ENCODE results near the gene TRPV2. TPM values are rescaled to one million over a fixed set of nuclear protein-coding genes. Genes with fewer than 3 reads are reported as not detected.

TRPV2 gene
- total RNA-seq, 4 donors from 2014 or later, result 7.8 to 66.1 (median 17.0) TPM

GRCh38 chr17:16427020-16427419 is 11.6 kb downstream of the TRPV2 start:
- no peak for TF ChIP-seq CTCF (IDR thresholded peaks at IDR 0.05; ENCODE audit: low read depth)

GRCh38 chr17:16428098-16428882 is 12.9 kb downstream of the TRPV2 start:
- no peak for TF ChIP-seq CTCF (IDR thresholded peaks at IDR 0.05; ENCODE audit: low read depth)

GRCh38 chr17:16429083-16429482 is 13.7 kb downstream of the TRPV2 start:
- no peak for TF ChIP-seq CTCF (IDR thresholded peaks at IDR 0.05; ENCODE audit: low read depth)

GRCh38 chr17:16430650-16431049 is 15.3 kb downstream of the TRPV2 start:
- no peak for TF ChIP-seq CTCF (IDR thresholded peaks at IDR 0.05; ENCODE audit: low read depth)

- no peak for TF ChIP-seq CTCF (IDR thresholded peaks at IDR 0.05; ENCODE audit: low read depth)
Observed at GRCh38 chr17:16432017-16432416, 16.6 kb downstream of the TRPV2 start.

GRCh38 chr17:16433514-16433913 is 18.1 kb downstream of the TRPV2 start:
- TF ChIP-seq CTCF (IDR thresholded peaks at IDR 0.05; ENCODE audit: low read depth), result no peak

- no peak for TF ChIP-seq CTCF (IDR thresholded peaks at IDR 0.05; ENCODE audit: low read depth)
Observed at GRCh38 chr17:16434662-16435061, 19.3 kb downstream of the TRPV2 start.
